HFFc6 (cell line): ENCODE data around the gene LMF1. TPM values are rescaled to one million over a fixed set of nuclear protein-coding genes. Genes with fewer than 3 reads are reported as not detected.

Source experiments
- DNase-seq: peaks from one replicate; pipeline ENCODE4 v3.0.0-alpha.2; 2018
- H3K27ac Mint-ChIP-seq: 2 replicates; pipeline ENCODE4 v1.8.0; 2020; ENCODE audit warnings: mild to moderate bottlenecking, mixed read lengths
- H3K27me3 Mint-ChIP-seq: 2 replicates; pipeline ENCODE4 v1.8.0; 2021; ENCODE audit warnings: mild to moderate bottlenecking, moderate library complexity, mixed read lengths; ENCODE audit not compliant: insufficient read depth
- H3K36me3 Mint-ChIP-seq: 2 replicates; pipeline ENCODE4 v1.8.0; 2021; ENCODE audit warnings: low read depth, mixed read lengths
- H3K4me1 Mint-ChIP-seq: 2 replicates; pipeline ENCODE4 v1.8.0; 2020; ENCODE audit warnings: low read depth, mixed read lengths
- H3K4me3 Mint-ChIP-seq: 2 replicates; pipeline ENCODE4 v1.8.0; 2020; ENCODE audit warnings: mild to moderate bottlenecking, moderate library complexity, mixed read lengths
- H3K9me3 Mint-ChIP-seq: 2 replicates; pipeline ENCODE4 v1.8.0; 2020; ENCODE audit warnings: mild to moderate bottlenecking, mixed read lengths
- CTCF ChIP-seq: fragments of 200-600 bp; sonication (generic); IDR thresholded peaks from 2 replicates; pipeline ENCODE4 v1.5.0; 2021; ENCODE audit warnings: antibody characterized with exemption, mild to moderate bottlenecking
- total RNA-seq, 6 experiments: library from RNA; stranded (reverse); fragmentation: NEBNext Ultra II Directional; extraction: Animal tissue kit (Norgen Biotek cat#: 25700); gene quantifications; 2 replicates in 1 of 6; 3 replicates in 5 of 6; pipeline ENCODE4 v1.2.3, GENCODE V29; 2021

The LMF1 gene
- total RNA-seq, 6 experiments from 2014 or later: 10.9 to 19.3 (median 14.2) TPM

GRCh38 chr16:874366-875181, 96.2 kb downstream of the LMF1 start:
- H3K9me3 Mint-ChIP-seq: peaks cover 14% of the 10 kb centered on the region
- no peak overlapping the region for H3K27ac Mint-ChIP-seq
- no peak for TF ChIP-seq CTCF
- H3K4me1 Mint-ChIP-seq: no peaks in the 10 kb centered on the region
- H3K36me3 Mint-ChIP-seq: peaks cover 10% of the 10 kb centered on the region; the same call in 1 of the 2 replicates
- no peaks in the 10 kb centered on the region; the same call in 1 of the 2 replicates for H3K27me3 Mint-ChIP-seq
- no peak overlapping the region for H3K4me3 Mint-ChIP-seq
- DNase-seq: no peak

GRCh38 chr16:873889-874288, 96.9 kb downstream of the LMF1 start:
- no peak overlapping the region for H3K27ac Mint-ChIP-seq
- H3K27me3 Mint-ChIP-seq: no peaks in the 10 kb centered on the region; the same call in 1 of the 2 replicates
- no peak for DNase-seq
- no peak overlapping the region for H3K4me3 Mint-ChIP-seq
- no peak for TF ChIP-seq CTCF
- H3K4me1 Mint-ChIP-seq: no peaks in the 10 kb centered on the region
- peaks cover 10% of the 10 kb centered on the region; the same call in 1 of the 2 replicates for H3K36me3 Mint-ChIP-seq
- peaks cover 14% of the 10 kb centered on the region for H3K9me3 Mint-ChIP-seq

- Mint-ChIP-seq H3K36me3 (peaks cover 10% of the 10 kb centered on the region; the same call in 1 of the 2 replicates), H3K4me3 (no peak overlapping the region), H3K9me3 (peaks cover 14% of the 10 kb centered on the region), H3K4me1 (no peaks in the 10 kb centered on the region), H3K27me3 (no peaks in the 10 kb centered on the region; the same call in 1 of the 2 replicates), H3K27ac (no peak overlapping the region)
- no peak for DNase-seq
- TF ChIP-seq CTCF: no peak
These were observed 97.5 kb downstream of the LMF1 start for GRCh38 chr16:873243-873661.

- Mint-ChIP-seq H3K4me3 (no peak overlapping the region), H3K9me3 (peaks cover 13% of the 10 kb centered on the region), H3K27me3 (no peaks in the 10 kb centered on the region; the same call in 1 of the 2 replicates), H3K27ac (no peak overlapping the region), H3K4me1 (no peaks in the 10 kb centered on the region), H3K36me3 (peaks cover 10% of the 10 kb centered on the region; the same call in 1 of the 2 replicates)
- TF ChIP-seq CTCF: no peak
- DNase-seq: no peak
These were observed 98.1 kb downstream of the LMF1 start for GRCh38 chr16:872436-873242.

GRCh38 chr16:871562-872345, 99.0 kb downstream of the LMF1 start:
- TF ChIP-seq CTCF: no peak
- no peak for DNase-seq
- peaks cover 4% of the 10 kb centered on the region for H3K9me3 Mint-ChIP-seq
- H3K27me3 Mint-ChIP-seq: no peaks in the 10 kb centered on the region; the same call in 1 of the 2 replicates
- H3K4me1 Mint-ChIP-seq: no peaks in the 10 kb centered on the region
- H3K36me3 Mint-ChIP-seq: peaks cover 8% of the 10 kb centered on the region; the same call in 1 of the 2 replicates
- no peak overlapping the region for H3K27ac Mint-ChIP-seq
- no peak overlapping the region for H3K4me3 Mint-ChIP-seq
